HG02852 (cell line): Measurements from ENCODE around the gene PCLAF.
A peak's percentile ranks its signal among the peaks of the same experiment; 100 is the strongest.
"Not testable (repeated sequence)": the region's sequence is repeated elsewhere in the genome, so short reads cannot be mapped to it uniquely, and the experiment has no call there.

ENCODE experiments used
- ATAC-seq: cut with Tn5 transposase; IDR thresholded peaks from one replicate; pipeline ENCODE4 v1.9.1; 2021; ENCODE audit warnings: mild to moderate bottlenecking, moderate library complexity; ENCODE audit not compliant: unreplicated experiment

PCLAF gene

GRCh38 chr15:64369078-64369607 is 12.1 kb downstream of the PCLAF start:
- ATAC-seq: no peak

GRCh38 chr15:64361259-64361658 is 20.0 kb downstream of the PCLAF start:
- ATAC-seq: no peak

GRCh38 chr15:64356710-64357040 is 24.6 kb downstream of the PCLAF start:
- ATAC-seq: no peak

- peak; percentile 97 for ATAC-seq
These were observed 25.1 kb downstream of the PCLAF start, which contains the start of gene CSNK1G1 for GRCh38 chr15:64355944-64356709. Gene CSNK1G1 (minus strand): TSS chr15:64356173. CDS start chr15:64300499, 55,674 bp downstream.

- ATAC-seq: peak; percentile 18
These were observed 25.8 kb downstream of the PCLAF start for GRCh38 chr15:64355348-64355943.

- ATAC-seq: no peak
These were observed 26.4 kb downstream of the PCLAF start for GRCh38 chr15:64354688-64355344.

- no peak for ATAC-seq
These were observed 30.0 kb downstream of the PCLAF start for GRCh38 chr15:64351265-64351664.

- ATAC-seq: no peak
These were observed 31.9 kb downstream of the PCLAF start for GRCh38 chr15:64349375-64349774.

GRCh38 chr15:64348455-64348854 is 32.8 kb downstream of the PCLAF start:
- ATAC-seq: no peak

GRCh38 chr15:64346242-64346641 is 35.0 kb downstream of the PCLAF start:
- not testable (repeated sequence) for ATAC-seq

GRCh38 chr15:64344651-64345294 is 36.5 kb downstream of the PCLAF start:
- ATAC-seq: no peak

GRCh38 chr15:64343841-64344240 is 37.4 kb downstream of the PCLAF start:
- ATAC-seq: no peak

- no peak for ATAC-seq
These were observed 38.0 kb downstream of the PCLAF start for GRCh38 chr15:64343222-64343621.

GRCh38 chr15:64341961-64342360 is 39.3 kb downstream of the PCLAF start:
- no peak for ATAC-seq

- ATAC-seq: no peak
These were observed 40.9 kb downstream of the PCLAF start for GRCh38 chr15:64340355-64340754.

GRCh38 chr15:64337761-64338160 is 43.5 kb downstream of the PCLAF start:
- ATAC-seq: no peak

- ATAC-seq: no peak
These were observed 47.0 kb downstream of the PCLAF start for GRCh38 chr15:64333986-64334929.

- ATAC-seq: no peak
These were observed 47.7 kb downstream of the PCLAF start for GRCh38 chr15:64333516-64333915.

- ATAC-seq: not testable (repeated sequence)
These were observed 49.6 kb downstream of the PCLAF start for GRCh38 chr15:64331668-64332067.

- not testable (repeated sequence) for ATAC-seq
These were observed 54.3 kb downstream of the PCLAF start for GRCh38 chr15:64326975-64327374.
